C4-2B (cell line): ENCODE data around the gene DHRS7B.
A peak's percentile ranks its signal among the peaks of the same experiment; 100 is the strongest.
"Not testable (repeated sequence)": the region's sequence is repeated elsewhere in the genome, so short reads cannot be mapped to it uniquely, and the experiment has no call there.

Source experiments
- H3K27ac ChIP-seq: fragments of 450-650 bp; 2 replicates; pipeline ENCODE4 v1.5.1; 2017
- CTCF ChIP-seq: fragments of 450-650 bp; conservative IDR thresholded peaks from 2 replicates; pipeline ENCODE4 v1.5.1; 2017; ENCODE audit warnings: mild to moderate bottlenecking
- ZFX ChIP-seq: fragments of 450-650 bp; IDR thresholded peaks from 2 replicates; pipeline ENCODE4 v1.6.1; 2017

The DHRS7B gene

DNA sequence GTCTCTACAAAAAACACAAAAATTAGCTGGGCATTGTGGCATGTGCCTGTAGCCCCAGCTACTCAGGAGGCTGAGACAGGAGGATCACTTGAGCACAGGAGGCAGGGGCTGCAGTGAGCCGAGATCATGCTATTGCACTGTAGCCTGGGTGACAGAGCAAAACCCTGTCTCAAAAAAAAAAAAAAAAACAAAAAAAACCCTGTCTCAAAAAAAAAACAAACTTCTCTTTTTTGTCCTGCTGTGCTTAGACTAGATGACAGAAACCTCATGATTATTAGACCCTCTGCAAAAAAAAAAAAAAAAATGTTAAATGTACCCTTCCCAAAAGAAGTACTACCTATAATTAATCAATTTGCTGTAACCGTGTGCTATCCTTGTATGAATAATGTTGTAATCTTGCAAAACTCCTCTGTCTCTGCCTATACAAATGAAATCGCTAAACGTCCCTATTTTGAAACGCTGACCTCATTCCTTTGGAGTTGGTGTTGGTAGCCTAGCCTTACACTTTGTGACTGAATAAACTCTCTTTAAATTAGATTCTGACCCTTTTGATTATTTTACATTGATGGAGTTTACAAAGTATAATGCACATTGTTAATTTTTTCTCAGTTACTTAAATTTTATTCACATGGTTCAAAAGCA, 13.6 kb upstream of the DHRS7B start:
- TF ChIP-seq CTCF = no peak
- no peak for TF ChIP-seq ZFX
- H3K27ac ChIP-seq = no peak overlapping the region

DNA sequence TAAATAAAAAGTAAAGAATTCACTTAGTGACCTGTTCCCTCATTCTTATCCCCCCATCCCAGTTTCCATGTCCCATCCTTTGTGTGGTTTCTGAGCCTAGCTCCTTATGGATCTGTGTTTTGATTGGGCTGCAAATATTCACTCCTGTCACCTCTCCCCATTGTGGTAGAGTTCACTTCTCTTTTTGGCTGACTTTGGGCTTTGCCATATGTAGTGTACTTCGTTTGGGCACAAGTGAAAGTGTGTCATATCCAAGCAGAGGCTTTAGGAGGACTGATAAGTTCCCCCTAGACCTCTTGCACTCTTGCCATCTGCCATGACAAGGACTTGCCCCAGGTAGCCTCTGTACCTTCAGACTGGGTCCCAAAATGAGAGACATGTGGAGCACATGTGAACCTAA, 13.0 kb upstream of the DHRS7B start:
- no peak overlapping the region for H3K27ac ChIP-seq
- no peak for TF ChIP-seq CTCF
- TF ChIP-seq ZFX = no peak

- not testable (repeated sequence) for H3K27ac ChIP-seq
These were observed 12.0 kb upstream of the DHRS7B start for GRCh38 chr17:21114791-21115190.

DNA sequence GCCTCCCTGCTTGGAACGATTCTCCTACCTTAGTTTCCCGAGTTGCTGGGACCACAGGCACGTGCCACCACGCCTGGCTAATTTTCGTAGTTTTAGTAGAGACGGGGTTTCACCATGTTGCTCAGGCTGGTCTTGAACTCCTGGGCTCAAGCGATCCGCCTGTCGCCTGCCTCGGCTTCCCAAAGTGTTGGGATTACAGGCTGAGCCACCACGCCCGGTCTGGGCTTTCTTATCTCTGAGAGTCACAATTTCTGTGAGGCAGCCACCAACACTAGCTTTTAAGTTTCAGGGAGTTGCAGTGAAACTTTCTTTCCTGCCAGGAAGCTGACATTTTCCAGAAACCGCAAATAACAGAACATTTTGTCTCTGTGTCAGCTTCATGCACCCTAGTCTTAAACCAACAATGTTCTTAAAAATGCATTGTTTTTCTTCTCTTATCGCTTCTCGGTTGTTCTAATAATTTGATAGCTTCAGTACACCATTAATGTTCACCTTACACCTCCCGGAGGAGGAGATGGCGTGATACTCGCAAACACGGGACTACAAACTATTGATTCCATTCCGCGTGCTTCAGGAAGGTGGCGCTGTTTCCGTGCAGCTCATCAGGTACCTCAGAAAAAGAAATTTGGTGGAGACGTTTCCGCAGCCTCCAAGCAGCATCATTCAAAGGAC, 7.4 kb upstream of the DHRS7B start:
- H3K27ac ChIP-seq = no peak overlapping the region
- TF ChIP-seq CTCF (peak; percentile 94), ZFX (no peak)

- H3K27ac ChIP-seq = no peak overlapping the region
- TF ChIP-seq CTCF = peak; percentile 60
- TF ChIP-seq ZFX = no peak
These were observed 6.9 kb upstream of the DHRS7B start for GRCh38 chr17:21119919-21120249.

GRCh38 chr17:21124086-21124485, 2.7 kb upstream of the DHRS7B start:
- no peak for TF ChIP-seq CTCF
- TF ChIP-seq ZFX = no peak
- no peak overlapping the region for H3K27ac ChIP-seq

DNA sequence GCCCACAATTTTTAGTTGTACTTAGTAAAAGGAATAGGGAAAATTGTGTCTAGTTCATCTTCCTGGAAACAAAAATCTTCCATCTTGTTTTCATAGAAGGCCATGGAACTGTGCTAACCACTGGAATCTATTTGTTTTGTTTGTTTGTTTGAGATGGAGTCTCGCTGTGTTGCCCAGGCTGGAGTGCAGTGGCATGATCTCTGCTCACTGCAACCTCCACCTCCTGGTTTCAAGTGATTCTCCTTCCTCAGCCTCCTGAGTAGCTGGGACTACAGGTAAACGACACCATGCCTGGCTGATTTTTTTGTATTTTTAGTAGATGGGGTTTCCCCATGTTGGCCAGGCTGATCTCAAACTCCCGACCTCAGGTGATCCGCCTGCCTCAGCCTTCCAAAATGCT, 2.2 kb upstream of the DHRS7B start:
- H3K27ac ChIP-seq = not testable (repeated sequence)

GRCh38 chr17:21125862-21126261, 902 bp upstream of the DHRS7B start:
- no peak for TF ChIP-seq CTCF
- TF ChIP-seq ZFX = no peak
- H3K27ac ChIP-seq = no peak overlapping the region
